CD14-positive monocyte (primary cell): ENCODE results near the gene CSKMT. TPM values are rescaled to one million over a fixed set of nuclear protein-coding genes. Genes with fewer than 3 reads are reported as not detected.
A peak's percentile ranks its signal among the peaks of the same experiment; 100 is the strongest.
"Not testable (repeated sequence)": the region's sequence is repeated elsewhere in the genome, so short reads cannot be mapped to it uniquely, and the experiment has no call there.

Source experiments
- DNase-seq, 3 donors: peaks; one replicate each; pipeline ENCODE4 v3.0.0-alpha.2; 2011 to 2022
- H2AFZ ChIP-seq: 2 replicates; pipeline ENCODE4 v1.6.0; 2012; ENCODE audit warnings: mild to moderate bottlenecking, low read depth, low read length, inconsistent platforms; ENCODE audit not compliant: insufficient read depth, poor library complexity, severe bottlenecking
- H3K27ac ChIP-seq, 2 donors: 1 replicate in 1 of 2; 2 replicates in 1 of 2; pipeline ENCODE4 v1.5.1; 2012 to 2013; ENCODE audit warnings: low read length in 2 of 2, control low read depth in 1 of 2, inconsistent platforms in 1 of 2, low read depth in 1 of 2, mild to moderate bottlenecking in 1 of 2
- H3K27me3 ChIP-seq, 2 donors: one replicate each; pipeline versions ENCODE4 v1.6.0 to v1.6.1; 2011 to 2013; ENCODE audit warnings: low read length in 2 of 2; ENCODE audit not compliant: control insufficient read depth in 2 of 2, insufficient read depth in 2 of 2
- H3K36me3 ChIP-seq, 2 donors: replicated peaks in 1 of 2; 1 replicate in 1 of 2; 2 replicates in 1 of 2; pipeline versions ENCODE4 v1.5.1 to v1.6.1; 2012 to 2013; ENCODE audit warnings: low read length in 2 of 2, control low read depth in 1 of 2, inconsistent platforms in 1 of 2, mild to moderate bottlenecking in 1 of 2; ENCODE audit not compliant: insufficient read depth in 2 of 2, control insufficient read depth in 1 of 2
- H3K4me1 ChIP-seq, 2 donors: 1 replicate in 1 of 2; 2 replicates in 1 of 2; pipeline versions ENCODE4 v1.5.1 to v1.6.1; 2012 to 2013; ENCODE audit warnings: low read length in 2 of 2, control low read depth in 1 of 2, inconsistent platforms in 1 of 2, mild to moderate bottlenecking in 1 of 2, moderate library complexity in 1 of 2; ENCODE audit not compliant: insufficient read depth in 2 of 2, control insufficient read depth in 1 of 2
- H3K4me2 ChIP-seq: replicated peaks from 2 replicates; pipeline ENCODE3; 2012; ENCODE audit warnings: low read length, moderate library complexity, mild to moderate bottlenecking; ENCODE audit not compliant: poor library complexity, severe bottlenecking; ENCODE audit errors: extremely low read depth
- H3K4me3 ChIP-seq, 3 experiments: fragments of 200-600 bp in 1 of 3; sonication (generic) in 1 of 3; replicated peaks in 1 of 3; 1 replicate in 2 of 3; 2 replicates in 1 of 3; pipeline ENCODE4 v1.5.1; 2011 to 2013; ENCODE audit warnings: low read length in 3 of 3, mild to moderate bottlenecking in 3 of 3, control low read depth in 2 of 3, low read depth in 2 of 3, inconsistent platforms in 1 of 3, moderate library complexity in 1 of 3
- H3K79me2 ChIP-seq: 2 replicates; pipeline ENCODE4 v1.6.0; 2012; ENCODE audit warnings: mild to moderate bottlenecking, control low read depth, inconsistent platforms, low read length, moderate library complexity; ENCODE audit not compliant: insufficient read depth
- H3K9ac ChIP-seq: 2 replicates; pipeline ENCODE4 v1.6.0; 2017; ENCODE audit warnings: low read length, mild to moderate bottlenecking; ENCODE audit not compliant: insufficient read depth, poor library complexity, severe bottlenecking
- H3K9me3 ChIP-seq, 2 donors: replicated peaks in 1 of 2; 1 replicate in 1 of 2; 2 replicates in 1 of 2; pipeline versions ENCODE4 v1.5.1 to v1.6.1; 2012 to 2013; ENCODE audit warnings: low read length in 2 of 2, control low read depth in 1 of 2; ENCODE audit not compliant: control insufficient read depth in 1 of 2, insufficient read depth in 1 of 2
- H4K20me1 ChIP-seq: 2 replicates; pipeline ENCODE4 v1.6.0; 2012; ENCODE audit warnings: mild to moderate bottlenecking, low read length, control low read depth, moderate library complexity; ENCODE audit not compliant: insufficient read depth
- H3K27ac Mint-ChIP-seq, 7 donors: one replicate each; pipeline ENCODE4 v1.8.0; 2020; ENCODE audit warnings: mild to moderate bottlenecking in 7 of 7, mixed read lengths in 7 of 7, moderate library complexity in 6 of 7, inconsistent platforms in 2 of 7
- H3K27me3 Mint-ChIP-seq, 3 donors: one replicate each; pipeline ENCODE4 v1.8.0; 2021 to 2022; ENCODE audit warnings: low read depth in 3 of 3, mild to moderate bottlenecking in 3 of 3, mixed read lengths in 3 of 3, moderate library complexity in 3 of 3, inconsistent platforms in 1 of 3
- H3K36me3 Mint-ChIP-seq, 2 donors: one replicate each; pipeline ENCODE4 v1.8.0; 2020; ENCODE audit warnings: mixed read lengths in 2 of 2, inconsistent platforms in 1 of 2, mild to moderate bottlenecking in 1 of 2
- H3K4me1 Mint-ChIP-seq: one replicate; pipeline ENCODE4 v1.8.0; 2020; ENCODE audit warnings: mild to moderate bottlenecking, mixed read lengths
- H3K4me3 Mint-ChIP-seq, 2 donors: one replicate each; pipeline ENCODE4 v1.8.0; 2020; ENCODE audit warnings: mild to moderate bottlenecking in 2 of 2, mixed read lengths in 2 of 2, moderate library complexity in 1 of 2
- H3K9me3 Mint-ChIP-seq, 7 donors: one replicate each; pipeline ENCODE4 v1.8.0; 2020 to 2022; ENCODE audit warnings: mixed read lengths in 7 of 7, mild to moderate bottlenecking in 6 of 7, moderate library complexity in 6 of 7, inconsistent platforms in 2 of 7
- CTCF ChIP-seq: fragments of 200-600 bp; IDR thresholded peaks from one replicate; pipeline ENCODE4 v1.8.0; 2022; ENCODE audit warnings: antibody characterized with exemption, mild to moderate bottlenecking
- WGBS: methylation state at CpG from one replicate; pipeline ENCODE4 v1.1.5; 2013; ENCODE audit warnings: missing lambda C conversion rate; ENCODE audit not compliant: insufficient coverage; 5-methylcytosine and 5-hydroxymethylcytosine counted together
- intact Hi-C, 2 donors: fragments of 100-400 bp; cut with micrococcal nuclease; formaldehyde crosslinking; loops; one replicate each; pipeline versions ENCODE4 v1.15.0 to v1.15.1; 2023
- polyA plus RNA-seq, 3 donors: library from polyadenylated mRNA; depleted of rRNA in 1 of 3; unstranded in 2 of 3; stranded (reverse) in 1 of 3; fragments of 300-500 nt in 2 of 3; fragments of >200 nt in 1 of 3; fragmentation: Illumina TruSeq in 2 of 3; gene quantifications; 1 replicate in 2 of 3; 2 replicates in 1 of 3; pipeline ENCODE4 v1.2.3, GENCODE V29; 2012 to 2021

The CSKMT gene
- polyA plus RNA-seq, 3 donors: 0.73 to 4.9 (median 1.4) TPM

- Histone ChIP-seq H3K4me2 (no peak overlapping the region), H3K36me3 (peaks cover 29 to 39% of the 10 kb centered on the region in 2 donors), H3K79me2 (no peaks in the 10 kb centered on the region), H3K27ac (no peak overlapping the region), H3K27me3 (peaks cover 9 to 26% of the 10 kb centered on the region in 2 donors), H2AFZ (peak overlapping the region; percentile 72), H3K4me1 (peaks cover 5 to 8% of the 10 kb centered on the region in 2 donors), H3K4me3 (no peak overlapping the region), H4K20me1 (no peaks in the 10 kb centered on the region), H3K9ac (no peak overlapping the region), H3K9me3 (no peaks in the 10 kb centered on the region)
- TF ChIP-seq CTCF: no peak
- peaks cover 5% of the 10 kb centered on the region for H3K4me1 Mint-ChIP-seq
- peak overlapping the region in 1 of 2 donors; percentile 63 for H3K4me3 Mint-ChIP-seq
- H3K9me3 Mint-ChIP-seq: peaks cover 0 to 4% (median 0%) of the 10 kb centered on the region in 7 donors
- no peak overlapping the region for H3K27ac Mint-ChIP-seq
- WGBS: no CpG with 5 or more reads among the region's 1 CpG
- no peak for DNase-seq
- intact Hi-C loops: loop anchor here in 1 of 2 donors (5.0 kb wide), 1 partner anchor 291 kb away; no protein-coding TSS in a partner anchor
- H3K36me3 Mint-ChIP-seq: peaks cover 41 to 45% of the 10 kb centered on the region in 2 donors
- peaks cover 25 to 32% (median 29%) of the 10 kb centered on the region in 3 donors for H3K27me3 Mint-ChIP-seq
These were observed 23.4 kb downstream of the CSKMT start for GRCh38 chr11:62688491-62688890.

- peak within 1 kb of the TSS in 1 of 2 donors; percentile 63 for H3K4me3 Mint-ChIP-seq
These were observed 24.5 kb downstream of the CSKMT start, which contains the start of gene LRRN4CL for GRCh38 chr11:62689421-62690183. LRRN4CL (minus strand) TSS chr11:62689530; CDS start chr11:62688508, 1,022 bp downstream.

GRCh38 chr11:62693624-62694023 lies 28.5 kb downstream of the CSKMT start:
- WGBS: no CpG with 5 or more reads among the region's 4 CpGs
- H3K27ac ChIP-seq, H3K4me1 ChIP-seq, H3K27me3 ChIP-seq, H4K20me1 ChIP-seq, H3K4me1 Mint-ChIP-seq, H3K9me3 ChIP-seq, H3K9me3 Mint-ChIP-seq, H2AFZ ChIP-seq, H3K4me3 ChIP-seq, H3K79me2 ChIP-seq, H3K27ac Mint-ChIP-seq, H3K9ac ChIP-seq, DNase-seq, H3K4me2 ChIP-seq, H3K4me3 Mint-ChIP-seq: not testable (repeated sequence)
- Mint-ChIP-seq H3K27me3 (peaks cover 8 to 11% (median 10%) of the 10 kb centered on the region in 3 donors), H3K36me3 (peaks cover 49 to 73% of the 10 kb centered on the region in 2 donors)
- H3K36me3 ChIP-seq: peaks cover 29 to 41% of the 10 kb centered on the region in 2 donors
- intact Hi-C loops: loop anchor here in 1 of 2 donors (10.0 kb wide), 1 partner anchor 299 kb away; no protein-coding TSS in a partner anchor

More at GRCh38 chr11:62689421-62690183, 24.5 kb downstream of the CSKMT start, which contains the start of gene LRRN4CL:
- H3K27me3 ChIP-seq: peaks cover 9 to 26% of the 10 kb centered on the region in 2 donors
- H3K4me1 ChIP-seq: peaks cover 5 to 8% of the 10 kb centered on the region in 2 donors
- no peak within 1 kb of the TSS for H3K4me2 ChIP-seq
- no peak within 1 kb of the TSS for H3K27ac ChIP-seq
- TF ChIP-seq CTCF: no peak
- intact Hi-C loops: loop anchor here (5.0 to 10.0 kb wide), 2 partner anchors 292 to 295 kb away; no protein-coding TSS in a partner anchor
- no peak within 1 kb of the TSS for H3K4me3 ChIP-seq
- H3K36me3 Mint-ChIP-seq: peaks cover 43 to 56% of the 10 kb centered on the region in 2 donors
- peaks cover 5% of the 10 kb centered on the region for H3K4me1 Mint-ChIP-seq
- H3K36me3 ChIP-seq: peaks cover 29 to 41% of the 10 kb centered on the region in 2 donors
- H3K27ac Mint-ChIP-seq: peak within 1 kb of the TSS in 1 of 7 donors; percentile 31
- H3K79me2 ChIP-seq: no peaks in the 10 kb centered on the region
- no peak within 1 kb of the TSS for H3K9ac ChIP-seq
- H3K9me3 Mint-ChIP-seq: peaks cover 0 to 4% (median 0%) of the 10 kb centered on the region in 7 donors
- H4K20me1 ChIP-seq: no peaks in the 10 kb centered on the region
- H3K9me3 ChIP-seq: no peaks in the 10 kb centered on the region
- 78% methylated on average over 4 of the region's 11 CpGs for WGBS
- DNase-seq: no peak
- H2AFZ ChIP-seq: no peak within 1 kb of the TSS
- peaks cover 26 to 32% (median 29%) of the 10 kb centered on the region in 3 donors for H3K27me3 Mint-ChIP-seq
